NCI-H1417 (cell line): ENCODE data around the gene TENT4A.

Experiments used
- DNase-seq, 3 experiments: peaks; one replicate each; lab custom pipeline; 2025; lab: John Stamatoyannopoulos, UW

Gene TENT4A

DNA sequence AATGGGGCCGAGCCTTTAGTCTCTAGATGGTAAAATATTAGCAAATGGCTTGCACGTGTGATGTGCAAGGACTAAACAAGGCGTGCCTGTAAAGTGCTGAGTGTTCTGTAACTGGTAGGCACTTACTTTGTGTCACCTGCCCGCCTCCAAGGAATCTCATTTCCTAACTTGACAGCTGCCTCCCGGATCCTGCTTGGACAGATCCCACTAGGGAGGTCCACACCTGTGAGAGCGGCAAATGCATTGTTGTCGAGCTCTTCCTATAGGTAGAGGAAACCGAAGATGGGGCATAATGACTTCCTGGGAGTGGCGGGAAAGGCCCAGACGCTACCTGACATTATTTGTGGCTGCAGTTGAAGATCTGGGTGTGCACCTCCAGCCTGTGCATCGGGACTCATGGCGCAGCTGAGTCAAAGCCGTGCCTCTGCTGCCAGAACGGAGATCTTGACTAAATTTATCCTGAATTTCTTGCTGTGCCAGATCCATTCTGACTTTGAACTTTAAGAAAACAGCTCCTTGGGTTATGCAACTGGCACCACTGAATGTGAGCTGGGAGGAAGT, 79.8 kb downstream of the TENT4A start:
- peak in 1 of 3 experiments; percentile 72 for DNase-seq

DNA sequence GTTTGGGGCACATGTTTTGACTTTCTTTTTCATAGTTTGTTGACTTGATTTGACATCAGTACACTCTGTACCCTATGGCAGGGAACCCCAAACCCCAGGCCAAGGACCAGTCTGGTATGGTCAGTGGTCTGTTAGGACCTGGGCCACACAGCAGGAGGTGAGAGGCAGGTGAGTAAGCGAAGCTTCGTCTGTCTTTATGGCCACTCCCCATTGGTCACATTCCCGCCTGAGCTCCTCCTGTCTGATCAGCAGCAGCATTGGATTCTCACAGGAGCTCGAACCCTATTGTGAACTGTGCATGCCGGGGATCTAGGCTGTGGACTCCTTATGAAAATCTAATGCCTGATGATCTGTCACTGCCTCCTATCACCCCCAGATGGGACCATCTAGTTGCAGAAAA, 88.0 kb downstream of the TENT4A start:
- DNase-seq = no peak

DNA sequence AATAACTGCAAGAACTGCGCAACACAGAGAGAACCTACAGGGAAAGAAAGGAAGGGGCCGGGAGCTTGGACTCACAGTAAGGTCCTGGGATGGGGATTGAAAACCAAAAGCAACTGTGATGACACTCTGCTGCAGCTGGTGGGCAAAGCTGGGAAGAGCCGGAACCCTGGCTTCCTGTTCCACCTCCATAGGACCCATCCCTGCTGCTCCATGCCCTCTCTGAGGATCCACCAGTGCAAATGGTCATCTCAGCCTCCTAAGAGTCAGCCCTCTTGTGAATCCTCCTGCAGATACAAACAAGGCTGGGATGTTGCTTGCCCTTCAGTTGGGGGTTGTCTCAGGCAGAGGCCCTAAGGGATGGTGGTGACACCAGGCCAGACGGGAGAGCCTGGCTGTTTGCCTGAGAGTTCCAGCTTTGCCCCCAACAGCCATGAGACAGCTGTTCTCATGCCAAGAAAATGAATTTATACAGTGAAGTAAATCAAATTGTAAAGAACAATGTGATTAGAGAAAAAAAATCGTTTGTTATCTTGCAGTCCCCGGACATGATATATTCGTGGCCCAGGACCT, 90.8 kb downstream of the TENT4A start:
- DNase-seq = no peak

DNA sequence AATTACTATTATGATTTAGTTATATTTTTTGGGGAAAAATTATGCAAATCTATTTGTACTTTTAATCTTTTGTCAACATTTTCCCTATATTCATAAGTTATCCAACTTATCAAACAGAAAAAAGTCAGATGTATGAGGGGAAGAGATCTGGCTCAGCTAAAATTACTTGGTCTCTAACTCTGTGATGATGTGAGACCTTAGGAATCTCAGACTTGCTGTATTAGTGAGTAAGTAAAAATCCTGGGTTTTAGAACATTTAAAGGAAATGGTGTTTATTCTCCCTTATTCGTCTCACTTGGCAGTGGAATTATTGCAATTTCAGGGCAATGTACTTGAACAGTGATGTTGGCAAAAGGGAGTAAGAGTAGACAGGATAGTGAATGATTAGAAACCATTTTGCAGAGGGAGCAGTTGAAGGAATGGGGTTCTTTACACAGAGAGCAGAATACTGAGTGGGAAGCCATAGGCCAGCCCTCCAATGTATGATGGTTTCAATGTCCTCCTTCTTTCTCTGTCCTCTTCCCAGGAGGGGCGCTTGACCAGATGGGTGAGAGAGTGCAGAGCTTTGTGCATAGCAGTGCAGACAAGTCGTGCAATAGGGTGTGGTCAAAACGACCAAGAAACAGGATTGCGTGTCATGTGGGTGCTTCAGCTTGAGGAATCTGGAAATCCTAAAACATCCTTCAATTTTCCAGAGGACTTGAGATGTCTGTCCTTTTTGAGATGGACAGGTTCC, 91.7 kb downstream of the TENT4A start:
- no peak for DNase-seq

DNA sequence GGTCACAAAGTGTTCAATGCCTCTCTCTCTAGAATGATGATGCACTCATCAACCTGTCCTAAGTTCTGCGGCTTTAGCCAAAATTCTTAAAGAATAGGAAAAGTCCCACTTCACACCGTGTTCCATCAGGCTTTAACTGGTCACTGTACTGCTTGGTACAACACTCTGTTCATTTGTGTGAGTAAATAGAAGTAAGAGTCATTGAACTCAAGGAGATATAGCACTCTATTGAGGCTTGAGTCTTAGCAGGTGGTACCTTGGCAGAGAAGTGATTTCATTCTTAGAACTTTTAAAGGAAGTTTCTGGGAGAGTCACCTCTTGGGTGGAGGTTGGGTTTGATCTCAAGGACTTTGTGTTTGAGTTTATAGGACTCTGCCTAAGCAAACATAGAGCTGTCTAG, 92.6 kb downstream of the TENT4A start:
- no peak for DNase-seq
